ENCODE data around the gene CRIP1. TPM values are rescaled to one million over a fixed set of nuclear protein-coding genes. Genes with fewer than 3 reads are reported as not detected.

Gene CRIP1
- total and polyA plus RNA-seq, 2 donors (not counting 1 experiment from before 2014, with no cell fraction given): 210 to 563 TPM

- WGBS (ENCODE audit: insufficient coverage): 95% methylated on average over 48 of the region's 53 CpGs
- POLR2A ChIA-PET: no interaction called here
Observed at GRCh38 chr14:105466531-105467248, 20.0 kb upstream of the CRIP1 start.

More at GRCh38 chr14:105466531-105467248, 20.0 kb upstream of the CRIP1 start:
- H3K27ac ChIP-seq (ENCODE audit: low read length in 2 of 2): no peak overlapping the region
- ATAC-seq (ENCODE audit: low read depth): no peak
- Mint-ChIP-seq H3K4me1 (no peaks in the 10 kb centered on the region), H3K4me3 (no peak overlapping the region), H3K27ac (no peak overlapping the region), H3K9me3 (ENCODE audit: insufficient read depth) (no peaks in the 10 kb centered on the region), H3K27me3 (no peaks in the 10 kb centered on the region)
- H3K27me3 ChIP-seq (replicated peaks in 1 of 4; ENCODE audit: control extremely low read depth in 1 of 4, control insufficient read depth in 3 of 4, insufficient read depth in 4 of 4, low read length in 3 of 4): peaks cover 0 to under 1% (median 0%) of the 10 kb centered on the region in 4 experiments
- H4K20me1 ChIP-seq (ENCODE audit: control insufficient read depth, insufficient read depth, low read length, poor library complexity, severe bottlenecking): peaks cover 5% of the 10 kb centered on the region
- H3K4me2 ChIP-seq (replicated peaks; ENCODE audit: low read depth, low read length, poor library complexity, severe bottlenecking): no peak overlapping the region
- no peak overlapping the region for H2AFZ ChIP-seq (ENCODE audit: insufficient read depth, low read depth, low read length, poor library complexity, severe bottlenecking)
- H3K79me2 ChIP-seq (ENCODE audit: control insufficient read depth, insufficient read depth, low read length): no peaks in the 10 kb centered on the region
- H3K9me3 ChIP-seq (ENCODE audit: control extremely low read depth in 1 of 3, control insufficient read depth in 2 of 3, insufficient read depth in 1 of 3, low read length in 2 of 3): no peaks in the 10 kb centered on the region
- CTCF ChIA-PET: interaction anchor here (1.5 kb wide), 1 partner anchor 24 kb away, joined by 3 read pairs; no protein-coding TSS in a partner anchor
- TF ChIP-seq EZH2 (IDR thresholded peaks at IDR 0.05; ENCODE audit: borderline replicate concordance, insufficient read depth, low read depth, low read length, poor library complexity, severe bottlenecking) (no peak), CTCF (IDR thresholded peaks at IDR 0.05) (no peak)
- no peak overlapping the region for H3K4me3 ChIP-seq (ENCODE audit: control extremely low read depth in 1 of 5, extremely low read depth in 1 of 5, insufficient read depth in 1 of 5, low read depth in 2 of 5, low read length in 4 of 5)
- no peak overlapping the region for H3K9ac ChIP-seq (ENCODE audit: low read length)
- H3K36me3 ChIP-seq (replicated peaks in 1 of 2; ENCODE audit: control extremely low read depth in 1 of 2, control insufficient read depth in 1 of 2, extremely low read depth in 1 of 2, insufficient read depth in 2 of 2, low read length in 1 of 2): peaks cover 0 to 26% of the 10 kb centered on the region in 2 experiments
- DNase-seq: no peak
- intact Hi-C loops (cut with micrococcal nuclease): no loop called here
- peaks cover 0 to 8% of the 10 kb centered on the region in 2 donors for H3K4me1 ChIP-seq (ENCODE audit: control insufficient read depth in 2 of 2, insufficient read depth in 2 of 2, low read length in 2 of 2)
